DOHH2 (cell line): ENCODE results near the gene RO60.

ENCODE experiments used
- H3F3A ChIP-seq: fragments of 200-600 bp; sonication (generic), shearing (Covaris generic); 2 replicates; pipeline ENCODE4 v1.6.0; 2016; ENCODE audit warnings: antibody characterized with exemption, mild to moderate bottlenecking; ENCODE audit not compliant: control insufficient read depth, insufficient read depth
- H3K27ac ChIP-seq: fragments of 200-600 bp; sonication (generic); 2 replicates; pipeline ENCODE4 v1.5.1; 2014; ENCODE audit warnings: low read depth, mild to moderate bottlenecking, low read length, moderate library complexity
- H3K27me3 ChIP-seq: fragments of 200-600 bp; sonication (generic); 2 replicates; pipeline ENCODE4 v1.6.1; 2014; ENCODE audit warnings: mild to moderate bottlenecking, low read length, mixed read lengths; ENCODE audit not compliant: control insufficient read depth
- H3K36me3 ChIP-seq: fragments of 200-600 bp; sonication (generic); 2 replicates; pipeline ENCODE4 v1.6.1; 2014; ENCODE audit warnings: mild to moderate bottlenecking, low read length, moderate library complexity, mixed read lengths; ENCODE audit not compliant: control insufficient read depth
- H3K4me1 ChIP-seq: fragments of 200-600 bp; sonication (generic); 2 replicates; pipeline ENCODE4 v1.6.1; 2014; ENCODE audit warnings: mild to moderate bottlenecking, low read length, mixed read lengths; ENCODE audit not compliant: control insufficient read depth
- H3K4me2 ChIP-seq: fragments of 200-600 bp; sonication (generic); 2 replicates; pipeline ENCODE4 v1.6.0; 2014; ENCODE audit warnings: mild to moderate bottlenecking, low read length, moderate library complexity
- H3K4me3 ChIP-seq: fragments of 200-600 bp; sonication (generic); 2 replicates; pipeline ENCODE4 v1.5.1; 2014; ENCODE audit warnings: mild to moderate bottlenecking, low read length, mixed read lengths
- H3K79me2 ChIP-seq: fragments of 200-600 bp; sonication (generic); 2 replicates; pipeline ENCODE4 v1.6.1; 2014; ENCODE audit warnings: mild to moderate bottlenecking, low read length, mixed read lengths; ENCODE audit not compliant: control insufficient read depth
- H3K9me2 ChIP-seq: fragments of 200-600 bp; sonication (generic); replicated peaks from 2 replicates; pipeline ENCODE4 v1.6.1; 2014; ENCODE audit warnings: mild to moderate bottlenecking, low read length, mixed read lengths; ENCODE audit not compliant: control insufficient read depth
- H3K9me3 ChIP-seq: fragments of 200-600 bp; sonication (generic); 2 replicates; pipeline ENCODE4 v1.6.1; 2014; ENCODE audit warnings: antibody characterized with exemption, low read length, mixed read lengths; ENCODE audit not compliant: control insufficient read depth, insufficient read depth
- H4K20me1 ChIP-seq: fragments of 200-600 bp; sonication (generic); 2 replicates; pipeline ENCODE4 v1.6.0; 2014; ENCODE audit warnings: low read depth, mild to moderate bottlenecking, antibody characterized with exemption, low read length, moderate library complexity; ENCODE audit not compliant: control insufficient read depth, insufficient read depth
- EZH2phosphoT487 ChIP-seq: fragments of 200-600 bp; sonication (generic); IDR thresholded peaks from 2 replicates; pipeline ENCODE4 v1.6.1; 2017; ENCODE audit warnings: borderline replicate concordance, mild to moderate bottlenecking, antibody characterized with exemption, low read length, moderate library complexity, mixed read lengths
- TF ChIP-seq, protein P1 (sequence below): fragments of 200-600 bp; sonication (generic); IDR thresholded peaks from one replicate; pipeline ENCODE4 v1.5.1; 2014; ENCODE audit warnings: antibody characterized with exemption, mild to moderate bottlenecking, low read depth, low read length; ENCODE audit not compliant: poor library complexity, severe bottlenecking

The RO60 gene

DNA sequence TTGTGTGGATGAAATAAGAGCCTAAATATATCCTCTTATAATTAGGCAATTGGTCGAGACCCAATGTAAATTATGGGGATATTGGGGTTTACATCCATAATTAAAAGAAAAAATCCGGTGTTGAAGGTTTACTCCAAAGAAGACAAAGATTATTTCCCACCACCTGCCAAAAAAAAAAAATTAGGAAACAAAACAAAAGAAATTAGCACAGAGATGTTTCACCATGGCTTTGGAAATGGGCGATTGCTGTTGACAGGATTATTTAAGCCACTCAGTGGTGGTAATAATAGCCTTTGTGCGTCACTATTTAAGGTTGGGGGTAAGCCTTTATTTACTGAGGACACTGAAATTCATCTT is 46.4 kb downstream of the RO60 start:
- Histone ChIP-seq H3K4me3 (peak overlapping the region; percentile 80), H3F3A (peaks cover 8% of the 10 kb centered on the region; the same call in 1 of the 2 replicates), H3K4me2 (peak overlapping the region; percentile 77), H3K9me2 (no peaks in the 10 kb centered on the region), H3K9me3 (no peaks in the 10 kb centered on the region), H3K4me1 (peaks cover 16% of the 10 kb centered on the region), H3K27me3 (no peaks in the 10 kb centered on the region), H3K79me2 (peaks cover 32% of the 10 kb centered on the region), H3K27ac (0 out of 2 replicates have a peak overlapping the region, but pooled peaks have one; percentile 0), H3K36me3 (peaks cover 3% of the 10 kb centered on the region; the same call in 1 of the 2 replicates), H4K20me1 (no peaks in the 10 kb centered on the region)
- no peak for TF ChIP-seq EZH2phosphoT487
- TF ChIP-seq, protein P1, sequence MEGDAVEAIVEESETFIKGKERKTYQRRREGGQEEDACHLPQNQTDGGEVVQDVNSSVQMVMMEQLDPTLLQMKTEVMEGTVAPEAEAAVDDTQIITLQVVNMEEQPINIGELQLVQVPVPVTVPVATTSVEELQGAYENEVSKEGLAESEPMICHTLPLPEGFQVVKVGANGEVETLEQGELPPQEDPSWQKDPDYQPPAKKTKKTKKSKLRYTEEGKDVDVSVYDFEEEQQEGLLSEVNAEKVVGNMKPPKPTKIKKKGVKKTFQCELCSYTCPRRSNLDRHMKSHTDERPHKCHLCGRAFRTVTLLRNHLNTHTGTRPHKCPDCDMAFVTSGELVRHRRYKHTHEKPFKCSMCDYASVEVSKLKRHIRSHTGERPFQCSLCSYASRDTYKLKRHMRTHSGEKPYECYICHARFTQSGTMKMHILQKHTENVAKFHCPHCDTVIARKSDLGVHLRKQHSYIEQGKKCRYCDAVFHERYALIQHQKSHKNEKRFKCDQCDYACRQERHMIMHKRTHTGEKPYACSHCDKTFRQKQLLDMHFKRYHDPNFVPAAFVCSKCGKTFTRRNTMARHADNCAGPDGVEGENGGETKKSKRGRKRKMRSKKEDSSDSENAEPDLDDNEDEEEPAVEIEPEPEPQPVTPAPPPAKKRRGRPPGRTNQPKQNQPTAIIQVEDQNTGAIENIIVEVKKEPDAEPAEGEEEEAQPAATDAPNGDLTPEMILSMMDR: no peak

DNA sequence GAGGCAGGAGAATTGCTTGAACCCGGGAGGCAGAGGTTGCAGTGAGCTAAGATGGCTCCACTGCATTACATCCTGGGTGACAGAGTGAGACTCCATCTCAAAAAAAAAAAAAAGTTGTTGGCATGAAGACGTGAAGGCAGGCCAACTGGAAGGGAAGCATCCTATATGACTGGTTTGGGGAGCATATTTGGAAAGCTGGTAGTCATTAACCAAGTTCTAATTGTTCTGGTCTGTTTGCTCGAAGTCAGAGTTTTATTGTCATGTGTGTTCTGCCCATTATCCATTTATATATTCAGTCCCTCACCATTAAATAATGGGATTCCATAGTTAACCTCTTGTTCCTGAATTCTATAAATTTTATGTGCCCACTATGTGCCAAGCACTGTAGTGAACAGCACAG is 49.1 kb downstream of the RO60 start:
- Histone ChIP-seq H3K9me2 (no peaks in the 10 kb centered on the region), H3K27me3 (no peaks in the 10 kb centered on the region), H3K79me2 (peaks cover 15% of the 10 kb centered on the region), H4K20me1 (no peaks in the 10 kb centered on the region), H3K4me2 (no peak overlapping the region), H3K4me3 (no peak overlapping the region), H3F3A (peaks cover 8% of the 10 kb centered on the region; the same call in 1 of the 2 replicates), H3K4me1 (peaks cover 22% of the 10 kb centered on the region), H3K27ac (no peak overlapping the region), H3K36me3 (peaks cover 3% of the 10 kb centered on the region; the same call in 1 of the 2 replicates), H3K9me3 (no peaks in the 10 kb centered on the region)
- TF ChIP-seq, protein P1: no peak
- TF ChIP-seq EZH2phosphoT487: no peak
